Thymus (tissue), 11 donors: ENCODE data around the gene AKAP13. TPM values are rescaled to one million over a fixed set of nuclear protein-coding genes. Genes with fewer than 3 reads are reported as not detected.
A peak's percentile ranks its signal among the peaks of the same experiment; 100 is the strongest.

Experiments
- DNase-seq, 9 donors: peaks; one replicate each; pipeline ENCODE4 v3.0.0-alpha.2; 2013; ENCODE audit warnings: low spot score in 9 of 9, low read depth in 6 of 9, missing footprints in 1 of 9
- H3K27ac ChIP-seq, 2 donors: one replicate each; pipeline ENCODE4 v1.5.1; 2013; ENCODE audit warnings: control low read depth in 1 of 2, low read depth in 1 of 2, low read length in 1 of 2, mild to moderate bottlenecking in 1 of 2, moderate library complexity in 1 of 2
- H3K27me3 ChIP-seq, 2 donors: one replicate each; pipeline ENCODE4 v1.5.1; 2013; ENCODE audit warnings: low read length in 1 of 2; ENCODE audit not compliant: control insufficient read depth in 2 of 2, insufficient read depth in 1 of 2
- H3K36me3 ChIP-seq, 2 donors: one replicate each; pipeline ENCODE4 v1.5.1; 2013; ENCODE audit warnings: low read length in 1 of 2, mild to moderate bottlenecking in 1 of 2, moderate library complexity in 1 of 2; ENCODE audit not compliant: control insufficient read depth in 2 of 2, insufficient read depth in 2 of 2
- H3K4me1 ChIP-seq, 2 donors: one replicate each; pipeline ENCODE4 v1.5.1; 2013; ENCODE audit warnings: low read length in 2 of 2; ENCODE audit not compliant: control insufficient read depth in 2 of 2, insufficient read depth in 2 of 2
- H3K4me3 ChIP-seq, 2 donors: one replicate each; pipeline ENCODE4 v1.5.1; 2013; ENCODE audit warnings: low read length in 2 of 2, control low read depth in 1 of 2, mild to moderate bottlenecking in 1 of 2
- H3K9me3 ChIP-seq, 2 donors: one replicate each; pipeline ENCODE4 v1.5.1; 2013; ENCODE audit warnings: low read length in 1 of 2, mild to moderate bottlenecking in 1 of 2; ENCODE audit not compliant: control insufficient read depth in 2 of 2, insufficient read depth in 1 of 2
- WGBS: extraction: QIAGEN DNeasy Blood & Tissue Kit; methylation state at CpG from one replicate; pipeline ENCODE4 v1.1.7; 2013; 5-methylcytosine and 5-hydroxymethylcytosine counted together
- polyA plus RNA-seq: library from polyadenylated mRNA; stranded (reverse); fragments of 200-250 nt; gene quantifications from one replicate; pipeline ENCODE4 v1.2.3, GENCODE V29; 2013
- total RNA-seq: library from RNA; stranded (reverse); fragments of 120-200 nt; gene quantifications from one replicate; pipeline ENCODE4 v1.2.4, GENCODE V29; 2013
- donor health status: healthy.

AKAP13 gene
- total and polyA plus RNA-seq, 2 donors: 49.8 to 63.8 TPM

- no peaks in the 10 kb centered on the region for H3K27me3 ChIP-seq
- H3K27ac ChIP-seq: peak overlapping the region; percentile 21 to 72
- no peak for DNase-seq
- no peaks in the 10 kb centered on the region for H3K9me3 ChIP-seq
- H3K4me1 ChIP-seq: peaks cover 43% of the 10 kb centered on the region in 2 donors
- WGBS: 83% methylated on average over 9 of the region's 9 CpGs
- peak overlapping the region in 1 of 2 donors; percentile 11 for H3K4me3 ChIP-seq
- no peaks in the 10 kb centered on the region for H3K36me3 ChIP-seq
Measured at GRCh38 chr15:85619992-85620689, 239.7 kb downstream of the AKAP13 start.

- Histone ChIP-seq H3K4me1 (peaks cover 48 to 49% of the 10 kb centered on the region in 2 donors), H3K4me3 (peak overlapping the region in 1 of 2 donors; percentile 11), H3K36me3 (no peaks in the 10 kb centered on the region), H3K9me3 (no peaks in the 10 kb centered on the region), H3K27ac (peak overlapping the region; percentile 21 to 72), H3K27me3 (no peaks in the 10 kb centered on the region)
- no peak for DNase-seq
- 75% methylated on average over 3 of the region's 3 CpGs for WGBS
Measured at GRCh38 chr15:85620690-85621049, 240.3 kb downstream of the AKAP13 start.

GRCh38 chr15:85621094-85621493 lies 240.7 kb downstream of the AKAP13 start:
- Histone ChIP-seq H3K4me3 (no peak overlapping the region), H3K36me3 (no peaks in the 10 kb centered on the region), H3K27me3 (no peaks in the 10 kb centered on the region), H3K27ac (peak overlapping the region; percentile 48 to 72), H3K4me1 (peaks cover 48 to 53% of the 10 kb centered on the region in 2 donors), H3K9me3 (no peaks in the 10 kb centered on the region)
- DNase-seq: no peak
- WGBS: 80% methylated on average over 4 of the region's 4 CpGs

- 92% methylated on average over 6 of the region's 6 CpGs for WGBS
Measured at GRCh38 chr15:85622221-85622831, 241.9 kb downstream of the AKAP13 start.

GRCh38 chr15:85623315-85624049 lies 243.1 kb downstream of the AKAP13 start:
- 69% methylated on average over 5 of the region's 5 CpGs for WGBS
- Histone ChIP-seq H3K27ac (peak overlapping the region in 1 of 2 donors; percentile 38), H3K36me3 (no peaks in the 10 kb centered on the region), H3K4me3 (no peak overlapping the region), H3K27me3 (no peaks in the 10 kb centered on the region), H3K4me1 (peaks cover 47 to 58% of the 10 kb centered on the region in 2 donors), H3K9me3 (no peaks in the 10 kb centered on the region)
- no peak for DNase-seq

More at GRCh38 chr15:85622221-85622831, 241.9 kb downstream of the AKAP13 start:
- DNase-seq: no peak
- Histone ChIP-seq H3K27me3 (no peaks in the 10 kb centered on the region), H3K4me1 (peaks cover 48 to 61% of the 10 kb centered on the region in 2 donors), H3K27ac (no peak overlapping the region), H3K4me3 (no peak overlapping the region), H3K36me3 (no peaks in the 10 kb centered on the region), H3K9me3 (no peaks in the 10 kb centered on the region)

- no peaks in the 10 kb centered on the region for H3K36me3 ChIP-seq
- H3K9me3 ChIP-seq: no peaks in the 10 kb centered on the region
- 21% methylated on average over 7 of the region's 7 CpGs for WGBS
- H3K4me3 ChIP-seq: no peak overlapping the region
- H3K27ac ChIP-seq: peak overlapping the region; percentile 22 to 87
- H3K4me1 ChIP-seq: peaks cover 41 to 50% of the 10 kb centered on the region in 2 donors
- peak in 3 of 9 donors; percentile 33 to 70 (median 36) for DNase-seq
- H3K27me3 ChIP-seq: no peaks in the 10 kb centered on the region
Measured at GRCh38 chr15:85624291-85624801, 243.9 kb downstream of the AKAP13 start.

GRCh38 chr15:85625166-85625830 lies 244.9 kb downstream of the AKAP13 start:
- Histone ChIP-seq H3K27me3 (no peaks in the 10 kb centered on the region), H3K36me3 (peaks cover 0 to 2% of the 10 kb centered on the region in 2 donors), H3K9me3 (no peaks in the 10 kb centered on the region), H3K4me3 (no peak overlapping the region), H3K27ac (peak overlapping the region; percentile 76 to 87), H3K4me1 (peaks cover 32 to 41% of the 10 kb centered on the region in 2 donors)
- no peak for DNase-seq
- WGBS: 44% methylated on average over 7 of the region's 7 CpGs

- Histone ChIP-seq H3K4me1 (peaks cover 26 to 37% of the 10 kb centered on the region in 2 donors), H3K4me3 (no peak overlapping the region), H3K36me3 (peaks cover 0 to 3% of the 10 kb centered on the region in 2 donors), H3K27me3 (no peaks in the 10 kb centered on the region), H3K27ac (peak overlapping the region; percentile 76 to 87), H3K9me3 (no peaks in the 10 kb centered on the region)
- WGBS: 0% methylated on average over 1 of the region's 1 CpG
- DNase-seq: peak in 8 of 9 donors; percentile 44 to 81 (median 56)
Measured at GRCh38 chr15:85625856-85626255, 245.5 kb downstream of the AKAP13 start.
